Epithelial cell of alveolus of lung (primary cell): ENCODE measurements around the gene ABCA8. TPM values are rescaled to one million over a fixed set of nuclear protein-coding genes. Genes with fewer than 3 reads are reported as not detected.

Experiments used
- total RNA-seq: library from RNA; depleted of rRNA; stranded (reverse); fragments of >200 nt; gene quantifications from 2 replicates; pipeline ENCODE4 v1.2.1, GENCODE V29; 2015

The ABCA8 gene
- 5.8 and 17.5 TPM in 2 replicates for total RNA-seq

GRCh38 chr17:68955181-68955841 lies at the start of gene ABCA8:
Gene ABCA8 (minus strand): TSS chr17:68955392. CDS start chr17:68942034, 13,358 bp downstream.

Other genes starting within 250 kb of the ABCA8 start
- 0.13 and 0.96 TPM in 2 replicates for gene ABCA9, start 105.5 kb upstream of the ABCA8 start, total RNA-seq
- gene ABCA6, start 186.5 kb upstream of the ABCA8 start, total RNA-seq: 5.3 and 17.0 TPM in 2 replicates